Activated CD8-positive, alpha-beta memory T cell treated with anti-CD3 and anti-CD28 coated beads for 48 hours (primary cell): ENCODE results near the gene RAB22A.

ENCODE experiments used
- DNase-seq, 3 experiments: peaks; one replicate each; pipeline ENCODE4 v3.0.0-alpha.2; 2020; ENCODE audit warnings: low read depth in 2 of 3, low spot score in 2 of 3

Gene RAB22A

GRCh38 chr20:58384821-58385220, 75.3 kb downstream of the RAB22A start:
- DNase-seq, result no peak

- no peak for DNase-seq
Observed at GRCh38 chr20:58388028-58388601, 78.6 kb downstream of the RAB22A start.

- DNase-seq, result peak; percentile 91 to 96 (median 95)
Observed at GRCh38 chr20:58388882-58389323, 79.4 kb downstream of the RAB22A start, which contains the start of gene VAPB. VAPB (plus strand) TSS chr20:58389229; CDS start chr20:58389460, 231 bp downstream.

- no peak for DNase-seq
Observed at GRCh38 chr20:58389324-58389967, 79.9 kb downstream of the RAB22A start.

GRCh38 chr20:58389968-58390658, 80.6 kb downstream of the RAB22A start:
- no peak for DNase-seq

- no peak for DNase-seq
Observed at GRCh38 chr20:58390659-58391035, 81.1 kb downstream of the RAB22A start.

GRCh38 chr20:58392286-58392685, 82.8 kb downstream of the RAB22A start:
- DNase-seq, result no peak

GRCh38 chr20:58393299-58393698, 83.8 kb downstream of the RAB22A start:
- DNase-seq, result no peak

- no peak for DNase-seq
Observed at GRCh38 chr20:58394801-58395200, 85.3 kb downstream of the RAB22A start.

GRCh38 chr20:58395604-58396003, 86.1 kb downstream of the RAB22A start:
- DNase-seq, result no peak

- DNase-seq, result no peak
Observed at GRCh38 chr20:58397429-58397828, 87.9 kb downstream of the RAB22A start.

- DNase-seq, result no peak
Observed at GRCh38 chr20:58398254-58398653, 88.7 kb downstream of the RAB22A start.

GRCh38 chr20:58399926-58400325, 90.4 kb downstream of the RAB22A start:
- no peak for DNase-seq

GRCh38 chr20:58401162-58401561, 91.6 kb downstream of the RAB22A start:
- no peak for DNase-seq

GRCh38 chr20:58402305-58402704, 92.8 kb downstream of the RAB22A start:
- no peak for DNase-seq

GRCh38 chr20:58402827-58403226, 93.3 kb downstream of the RAB22A start:
- DNase-seq, result no peak

GRCh38 chr20:58403272-58403671, 93.8 kb downstream of the RAB22A start:
- DNase-seq, result no peak

GRCh38 chr20:58405504-58406291, 96.2 kb downstream of the RAB22A start:
- no peak for DNase-seq

- no peak for DNase-seq
Observed at GRCh38 chr20:58406422-58407001, 97.0 kb downstream of the RAB22A start.

GRCh38 chr20:58407201-58407873, 97.8 kb downstream of the RAB22A start:
- no peak for DNase-seq
